ENCODE data around the gene HHIP. TPM values are rescaled to one million over a fixed set of nuclear protein-coding genes. Genes with fewer than 3 reads are reported as not detected.

Gene HHIP
- total RNA-seq, 1 experiment from 2014 or later, result not detected

GRCh38 chr4:144733566-144733965 lies 87.6 kb downstream of the HHIP start:
- H3K27me3 ChIP-seq (ENCODE audit: low read length), result no peaks in the 10 kb centered on the region
- H3K4me3 ChIP-seq (ENCODE audit: low read length), result no peak overlapping the region
- no peak overlapping the region for H3K27ac ChIP-seq (ENCODE audit: low read length)
- H4K20me1 ChIP-seq (ENCODE audit: insufficient read depth, low read depth, low read length), result no peaks in the 10 kb centered on the region
- H3K4me1 ChIP-seq (ENCODE audit: low read length), result no peaks in the 10 kb centered on the region
- H3K4me2 ChIP-seq (ENCODE audit: low read depth, low read length, poor library complexity, severe bottlenecking), result no peak overlapping the region
- H3K36me3 ChIP-seq (ENCODE audit: insufficient read depth, low read length), result no peaks in the 10 kb centered on the region
- H3K9me3 ChIP-seq (ENCODE audit: low read length), result no peaks in the 10 kb centered on the region
- H2AFZ ChIP-seq (ENCODE audit: low read length), result no peak overlapping the region
- no peaks in the 10 kb centered on the region for H3K79me2 ChIP-seq (ENCODE audit: low read length)
- DNase-seq, result no peak
- H3K9me2 ChIP-seq (replicated peaks; ENCODE audit: insufficient read depth, low read length), result no peaks in the 10 kb centered on the region
- no peak overlapping the region for H3K9ac ChIP-seq (ENCODE audit: low read length)

GRCh38 chr4:144734522-144734921 lies 88.6 kb downstream of the HHIP start:
- no peaks in the 10 kb centered on the region for H3K4me1 ChIP-seq (ENCODE audit: low read length)
- H4K20me1 ChIP-seq (ENCODE audit: insufficient read depth, low read depth, low read length), result no peaks in the 10 kb centered on the region
- H3K9me3 ChIP-seq (ENCODE audit: low read length), result no peaks in the 10 kb centered on the region
- no peaks in the 10 kb centered on the region for H3K9me2 ChIP-seq (replicated peaks; ENCODE audit: insufficient read depth, low read length)
- DNase-seq, result no peak
- no peak overlapping the region for H3K9ac ChIP-seq (ENCODE audit: low read length)
- H3K4me2 ChIP-seq (ENCODE audit: low read depth, low read length, poor library complexity, severe bottlenecking), result no peak overlapping the region
- H3K27me3 ChIP-seq (ENCODE audit: low read length), result no peaks in the 10 kb centered on the region
- H2AFZ ChIP-seq (ENCODE audit: low read length), result no peak overlapping the region
- no peaks in the 10 kb centered on the region for H3K79me2 ChIP-seq (ENCODE audit: low read length)
- H3K27ac ChIP-seq (ENCODE audit: low read length), result no peak overlapping the region
- H3K36me3 ChIP-seq (ENCODE audit: insufficient read depth, low read length), result no peaks in the 10 kb centered on the region
- no peak overlapping the region for H3K4me3 ChIP-seq (ENCODE audit: low read length)

GRCh38 chr4:144738649-144739048 lies 92.7 kb downstream of the HHIP start:
- DNase-seq, result no peak
- Histone ChIP-seq H3K9me3 (ENCODE audit: low read length) (no peaks in the 10 kb centered on the region), H3K27me3 (ENCODE audit: low read length) (no peaks in the 10 kb centered on the region), H2AFZ (ENCODE audit: low read length) (no peak overlapping the region), H3K4me3 (ENCODE audit: low read length) (no peak overlapping the region), H3K36me3 (ENCODE audit: insufficient read depth, low read length) (no peaks in the 10 kb centered on the region), H3K9me2 (replicated peaks; ENCODE audit: insufficient read depth, low read length) (no peaks in the 10 kb centered on the region), H3K4me1 (ENCODE audit: low read length) (no peaks in the 10 kb centered on the region), H4K20me1 (ENCODE audit: insufficient read depth, low read depth, low read length) (no peaks in the 10 kb centered on the region), H3K4me2 (ENCODE audit: low read depth, low read length, poor library complexity, severe bottlenecking) (no peak overlapping the region), H3K9ac (ENCODE audit: low read length) (no peak overlapping the region), H3K27ac (ENCODE audit: low read length) (no peak overlapping the region), H3K79me2 (ENCODE audit: low read length) (no peaks in the 10 kb centered on the region)

GRCh38 chr4:144739511-144740033 lies 93.6 kb downstream of the HHIP start:
- H2AFZ ChIP-seq (ENCODE audit: low read length), result no peak overlapping the region
- no peaks in the 10 kb centered on the region for H3K9me3 ChIP-seq (ENCODE audit: low read length)
- no peaks in the 10 kb centered on the region for H3K79me2 ChIP-seq (ENCODE audit: low read length)

GRCh38 chr4:144740316-144740715 lies 94.4 kb downstream of the HHIP start:
- Histone ChIP-seq H3K9ac (ENCODE audit: low read length) (no peak overlapping the region), H2AFZ (ENCODE audit: low read length) (no peak overlapping the region), H3K4me2 (ENCODE audit: low read depth, low read length, poor library complexity, severe bottlenecking) (no peak overlapping the region), H3K79me2 (ENCODE audit: low read length) (no peaks in the 10 kb centered on the region), H3K9me3 (ENCODE audit: low read length) (no peaks in the 10 kb centered on the region), H3K27me3 (ENCODE audit: low read length) (no peaks in the 10 kb centered on the region), H4K20me1 (ENCODE audit: insufficient read depth, low read depth, low read length) (no peaks in the 10 kb centered on the region), H3K9me2 (replicated peaks; ENCODE audit: insufficient read depth, low read length) (no peaks in the 10 kb centered on the region), H3K4me1 (ENCODE audit: low read length) (no peaks in the 10 kb centered on the region), H3K27ac (ENCODE audit: low read length) (no peak overlapping the region), H3K36me3 (ENCODE audit: insufficient read depth, low read length) (no peaks in the 10 kb centered on the region), H3K4me3 (ENCODE audit: low read length) (no peak overlapping the region)
- no peak for DNase-seq

More at GRCh38 chr4:144739511-144740033, 93.6 kb downstream of the HHIP start:
- no peaks in the 10 kb centered on the region for H3K27me3 ChIP-seq (ENCODE audit: low read length)
- no peak overlapping the region for H3K27ac ChIP-seq (ENCODE audit: low read length)
- no peaks in the 10 kb centered on the region for H4K20me1 ChIP-seq (ENCODE audit: insufficient read depth, low read depth, low read length)
- no peaks in the 10 kb centered on the region for H3K9me2 ChIP-seq (replicated peaks; ENCODE audit: insufficient read depth, low read length)
- H3K9ac ChIP-seq (ENCODE audit: low read length), result no peak overlapping the region
- no peaks in the 10 kb centered on the region for H3K36me3 ChIP-seq (ENCODE audit: insufficient read depth, low read length)
- no peak for DNase-seq
- H3K4me1 ChIP-seq (ENCODE audit: low read length), result no peaks in the 10 kb centered on the region
- H3K4me2 ChIP-seq (ENCODE audit: low read depth, low read length, poor library complexity, severe bottlenecking), result no peak overlapping the region
- H3K4me3 ChIP-seq (ENCODE audit: low read length), result no peak overlapping the region

- Histone ChIP-seq H3K9ac (ENCODE audit: low read length) (no peak overlapping the region), H3K27me3 (ENCODE audit: low read length) (peaks cover 4% of the 10 kb centered on the region; the same call in 1 of the 2 replicates), H3K4me2 (ENCODE audit: low read depth, low read length, poor library complexity, severe bottlenecking) (no peak overlapping the region), H3K27ac (ENCODE audit: low read length) (no peak overlapping the region), H2AFZ (ENCODE audit: low read length) (no peak overlapping the region), H4K20me1 (ENCODE audit: insufficient read depth, low read depth, low read length) (no peaks in the 10 kb centered on the region), H3K9me3 (ENCODE audit: low read length) (no peaks in the 10 kb centered on the region), H3K4me3 (ENCODE audit: low read length) (no peak overlapping the region), H3K36me3 (ENCODE audit: insufficient read depth, low read length) (no peaks in the 10 kb centered on the region), H3K79me2 (ENCODE audit: low read length) (no peaks in the 10 kb centered on the region), H3K9me2 (replicated peaks; ENCODE audit: insufficient read depth, low read length) (no peaks in the 10 kb centered on the region), H3K4me1 (ENCODE audit: low read length) (no peaks in the 10 kb centered on the region)
- no peak for DNase-seq
Measured at GRCh38 chr4:144748814-144749555, 103.0 kb downstream of the HHIP start.

- H2AFZ ChIP-seq (ENCODE audit: low read length), result no peak overlapping the region
- H3K9me3 ChIP-seq (ENCODE audit: low read length), result no peaks in the 10 kb centered on the region
- no peaks in the 10 kb centered on the region for H3K79me2 ChIP-seq (ENCODE audit: low read length)
- H3K27ac ChIP-seq (ENCODE audit: low read length), result no peak overlapping the region
- H3K4me2 ChIP-seq (ENCODE audit: low read depth, low read length, poor library complexity, severe bottlenecking), result no peak overlapping the region
- H3K9ac ChIP-seq (ENCODE audit: low read length), result no peak overlapping the region
- DNase-seq, result no peak
- no peaks in the 10 kb centered on the region for H4K20me1 ChIP-seq (ENCODE audit: insufficient read depth, low read depth, low read length)
- no peak overlapping the region for H3K4me3 ChIP-seq (ENCODE audit: low read length)
- H3K36me3 ChIP-seq (ENCODE audit: insufficient read depth, low read length), result no peaks in the 10 kb centered on the region
- H3K9me2 ChIP-seq (replicated peaks; ENCODE audit: insufficient read depth, low read length), result no peaks in the 10 kb centered on the region
- no peaks in the 10 kb centered on the region for H3K4me1 ChIP-seq (ENCODE audit: low read length)
- H3K27me3 ChIP-seq (ENCODE audit: low read length), result peaks cover 4% of the 10 kb centered on the region; the same call in 1 of the 2 replicates
Measured at GRCh38 chr4:144750348-144750747, 104.4 kb downstream of the HHIP start.

GRCh38 chr4:144754562-144755410 lies 108.8 kb downstream of the HHIP start:
- Histone ChIP-seq H3K36me3 (ENCODE audit: insufficient read depth, low read length) (no peaks in the 10 kb centered on the region), H3K4me1 (ENCODE audit: low read length) (no peaks in the 10 kb centered on the region), H3K4me3 (ENCODE audit: low read length) (no peak overlapping the region), H4K20me1 (ENCODE audit: insufficient read depth, low read depth, low read length) (no peaks in the 10 kb centered on the region), H2AFZ (ENCODE audit: low read length) (no peak overlapping the region), H3K9ac (ENCODE audit: low read length) (no peak overlapping the region), H3K4me2 (ENCODE audit: low read depth, low read length, poor library complexity, severe bottlenecking) (no peak overlapping the region), H3K9me2 (replicated peaks; ENCODE audit: insufficient read depth, low read length) (no peaks in the 10 kb centered on the region), H3K27me3 (ENCODE audit: low read length) (no peaks in the 10 kb centered on the region), H3K79me2 (ENCODE audit: low read length) (no peaks in the 10 kb centered on the region), H3K9me3 (ENCODE audit: low read length) (no peaks in the 10 kb centered on the region), H3K27ac (ENCODE audit: low read length) (no peak overlapping the region)
- peak; percentile 61 for DNase-seq

Data from Karpas-422 (cell line).